Lower lobe of right lung (tissue), 2 donors: Measurements from ENCODE around the gene TMEM39B. TPM values are rescaled to one million over a fixed set of nuclear protein-coding genes. Genes with fewer than 3 reads are reported as not detected.
"Not testable (repeated sequence)": the region's sequence is repeated elsewhere in the genome, so short reads cannot be mapped to it uniquely, and the experiment has no call there.

Experiments
- ATAC-seq, 2 donors: fragments of 200-7000 bp; cut with Tn5 transposase; one replicate each; pipeline ENCODE4 v1.9.1; 2020 to 2022; ENCODE audit warnings: mild to moderate bottlenecking in 2 of 2, moderate library complexity in 2 of 2
- DNase-seq: peaks from one replicate; pipeline ENCODE4 v3.0.0-alpha.2; 2020
- H3K27ac ChIP-seq: fragments of 200-600 bp; one replicate; pipeline ENCODE4 v1.8.0; 2022
- H3K27me3 ChIP-seq: fragments of 200-600 bp; one replicate; pipeline ENCODE4 v1.8.0; 2022; ENCODE audit warnings: low read depth
- H3K36me3 ChIP-seq: fragments of 200-600 bp; one replicate; pipeline ENCODE4 v1.8.0; 2022; ENCODE audit warnings: mild to moderate bottlenecking
- H3K4me1 ChIP-seq: fragments of 200-600 bp; one replicate; pipeline ENCODE4 v1.8.0; 2022
- H3K4me3 ChIP-seq: fragments of 200-600 bp; one replicate; pipeline ENCODE4 v1.8.0; 2022; ENCODE audit warnings: mild to moderate bottlenecking
- H3K9me3 ChIP-seq: fragments of 200-600 bp; one replicate; pipeline ENCODE4 v1.8.0; 2022
- intact Hi-C: fragments of 100-400 bp; cut with DNase I; formaldehyde crosslinking; loops from one replicate; pipeline ENCODE4 v1.11.0; 2022
- total RNA-seq: library from RNA; stranded (reverse); fragmentation: NEBNext Ultra II Directional; extraction: Animal tissue kit (Norgen Biotek cat#: 25700); gene quantifications from one replicate; pipeline ENCODE4 v1.2.1, GENCODE V29; 2021
- TF ChIP-seq, protein P1 (sequence below): fragments of 200-600 bp; IDR thresholded peaks from one replicate; pipeline ENCODE4 v1.8.0; 2022; ENCODE audit warnings: antibody characterized with exemption, mild to moderate bottlenecking
- donor health status: DM: no; HTN: yes; CAD: no; lungs with severe emphysema.

Gene TMEM39B
- total RNA-seq, 1 donor from 2014 or later = 15.3 TPM

DNA sequence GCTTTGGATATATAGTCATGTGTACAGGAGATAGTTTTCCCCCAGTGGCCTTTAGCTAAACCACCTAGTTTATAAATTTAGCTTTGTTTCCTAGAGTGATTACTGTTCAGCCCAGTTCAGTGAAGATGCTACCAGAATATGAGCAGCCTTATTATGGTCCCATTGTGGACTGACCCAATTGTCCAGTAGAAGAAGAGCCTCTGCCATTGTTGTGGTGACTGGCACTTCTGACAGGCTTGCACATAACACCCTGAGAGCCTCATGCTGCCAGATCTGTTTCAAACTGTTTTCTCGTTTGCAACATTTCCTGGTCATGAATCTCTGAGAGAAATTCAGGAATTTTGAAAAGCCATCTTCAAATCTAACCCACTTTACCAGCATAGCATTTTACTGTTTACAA, 55.7 kb downstream of the TMEM39B start:
- TF ChIP-seq, protein P1, sequence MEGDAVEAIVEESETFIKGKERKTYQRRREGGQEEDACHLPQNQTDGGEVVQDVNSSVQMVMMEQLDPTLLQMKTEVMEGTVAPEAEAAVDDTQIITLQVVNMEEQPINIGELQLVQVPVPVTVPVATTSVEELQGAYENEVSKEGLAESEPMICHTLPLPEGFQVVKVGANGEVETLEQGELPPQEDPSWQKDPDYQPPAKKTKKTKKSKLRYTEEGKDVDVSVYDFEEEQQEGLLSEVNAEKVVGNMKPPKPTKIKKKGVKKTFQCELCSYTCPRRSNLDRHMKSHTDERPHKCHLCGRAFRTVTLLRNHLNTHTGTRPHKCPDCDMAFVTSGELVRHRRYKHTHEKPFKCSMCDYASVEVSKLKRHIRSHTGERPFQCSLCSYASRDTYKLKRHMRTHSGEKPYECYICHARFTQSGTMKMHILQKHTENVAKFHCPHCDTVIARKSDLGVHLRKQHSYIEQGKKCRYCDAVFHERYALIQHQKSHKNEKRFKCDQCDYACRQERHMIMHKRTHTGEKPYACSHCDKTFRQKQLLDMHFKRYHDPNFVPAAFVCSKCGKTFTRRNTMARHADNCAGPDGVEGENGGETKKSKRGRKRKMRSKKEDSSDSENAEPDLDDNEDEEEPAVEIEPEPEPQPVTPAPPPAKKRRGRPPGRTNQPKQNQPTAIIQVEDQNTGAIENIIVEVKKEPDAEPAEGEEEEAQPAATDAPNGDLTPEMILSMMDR = no peak
- H3K36me3 ChIP-seq = no peaks in the 10 kb centered on the region
- H3K27ac ChIP-seq = no peak overlapping the region
- H3K4me3 ChIP-seq = no peak overlapping the region
- H3K9me3 ChIP-seq = no peaks in the 10 kb centered on the region
- DNase-seq (no peak), ATAC-seq (no peak)
- intact Hi-C loops = no loop called here
- peaks cover 36% of the 10 kb centered on the region for H3K4me1 ChIP-seq
- H3K27me3 ChIP-seq = no peaks in the 10 kb centered on the region

DNA sequence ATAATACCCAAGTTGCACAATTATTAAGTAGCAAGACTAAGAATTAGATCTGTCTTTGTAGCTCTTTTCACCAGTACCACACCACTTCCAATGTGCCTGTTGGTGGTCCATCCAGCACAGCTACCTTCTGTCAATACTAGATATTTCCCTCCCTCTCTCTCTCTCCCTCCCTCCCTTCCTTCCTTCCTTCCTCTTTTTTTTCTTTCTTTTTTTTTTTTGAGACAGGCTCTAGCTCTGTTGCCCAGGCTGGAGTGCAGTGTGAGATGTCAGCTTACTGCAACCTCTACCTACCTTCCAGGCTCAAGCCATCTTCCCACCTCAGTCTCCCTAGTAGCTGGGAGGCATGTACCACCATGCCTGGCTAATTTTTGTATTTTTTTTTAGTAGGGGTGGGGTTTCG, 56.2 kb downstream of the TMEM39B start:
- Histone ChIP-seq H3K4me3 (no peak overlapping the region), H3K4me1 (peaks cover 40% of the 10 kb centered on the region), H3K9me3 (no peaks in the 10 kb centered on the region), H3K36me3 (no peaks in the 10 kb centered on the region), H3K27ac (no peak overlapping the region), H3K27me3 (no peaks in the 10 kb centered on the region)
- ATAC-seq (no peak), DNase-seq (no peak)
- TF ChIP-seq, protein P1 = no peak
- intact Hi-C loops = no loop called here

DNA sequence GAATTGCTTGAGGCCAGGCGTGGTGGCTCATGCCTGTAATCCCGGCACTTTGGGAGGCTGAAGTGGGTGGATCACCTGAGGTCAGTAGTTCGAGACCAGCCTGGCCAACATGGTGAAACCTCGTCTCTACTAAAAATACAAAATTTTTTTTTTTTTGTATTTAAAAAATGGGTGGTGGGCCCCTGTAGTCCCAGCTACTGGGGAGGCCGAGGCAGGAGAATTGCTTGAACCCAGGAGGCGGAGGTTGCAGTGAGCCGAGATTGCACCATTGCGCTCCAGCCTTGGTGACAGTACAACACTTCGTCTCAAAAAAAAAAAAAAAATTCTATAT, 61.2 kb downstream of the TMEM39B start:
- intact Hi-C loops, H3K4me3 ChIP-seq, DNase-seq, H3K27me3 ChIP-seq, ATAC-seq, H3K9me3 ChIP-seq, H3K36me3 ChIP-seq, H3K27ac ChIP-seq: not testable (repeated sequence)
- peaks cover 25% of the 10 kb centered on the region for H3K4me1 ChIP-seq

DNA sequence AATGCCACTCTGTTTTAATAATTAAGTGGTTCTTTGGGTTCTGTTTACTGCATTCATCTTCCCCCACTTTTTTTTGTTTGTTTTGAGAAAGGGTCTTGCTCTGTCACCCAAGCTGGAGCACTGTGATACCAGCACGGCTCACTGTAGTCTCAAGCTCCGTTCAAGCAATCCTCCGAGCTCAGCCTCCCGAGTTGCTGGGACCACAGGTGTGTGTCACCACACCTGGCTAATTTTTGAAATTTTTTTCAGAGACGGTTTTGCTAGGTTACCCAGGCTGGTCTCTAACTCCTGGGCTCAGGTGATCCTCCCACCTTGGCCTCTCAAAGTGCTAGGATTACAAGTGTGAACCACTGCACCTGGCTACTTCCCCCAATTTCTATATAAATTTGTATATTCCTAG, 64.4 kb downstream of the TMEM39B start:
- H3K36me3 ChIP-seq = no peaks in the 10 kb centered on the region
- ATAC-seq (no peak), DNase-seq (no peak)
- H3K9me3 ChIP-seq = no peaks in the 10 kb centered on the region
- H3K4me1 ChIP-seq = peaks cover 21% of the 10 kb centered on the region
- no peak overlapping the region for H3K27ac ChIP-seq
- no peak overlapping the region for H3K4me3 ChIP-seq
- intact Hi-C loops = no loop called here
- H3K27me3 ChIP-seq = no peaks in the 10 kb centered on the region
- TF ChIP-seq, protein P1 = no peak

DNA sequence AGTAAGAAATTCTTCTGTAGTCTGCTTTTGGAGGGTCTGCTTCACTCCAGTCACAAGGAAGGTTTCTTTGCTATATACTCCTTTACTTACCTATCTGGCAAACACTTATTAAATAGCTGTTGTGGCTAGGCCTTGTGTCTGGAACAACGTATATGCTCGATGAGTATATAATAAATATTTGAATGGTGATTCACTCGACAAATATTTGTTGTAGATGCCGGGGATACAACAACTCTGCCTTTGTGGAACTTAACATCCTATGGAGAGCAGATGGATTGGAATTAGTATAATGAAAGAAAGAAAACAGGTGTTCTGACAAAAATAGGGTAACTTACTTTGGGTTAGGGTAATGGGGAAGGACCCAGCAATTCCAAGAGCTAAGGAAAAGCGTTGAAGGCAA, 66.2 kb downstream of the TMEM39B start:
- intact Hi-C loops = no loop called here
- Histone ChIP-seq H3K4me3 (no peak overlapping the region), H3K36me3 (no peaks in the 10 kb centered on the region), H3K27me3 (no peaks in the 10 kb centered on the region), H3K4me1 (peaks cover 26% of the 10 kb centered on the region), H3K27ac (no peak overlapping the region), H3K9me3 (no peaks in the 10 kb centered on the region)
- ATAC-seq (no peak), DNase-seq (no peak)
- TF ChIP-seq, protein P1 = no peak

DNA sequence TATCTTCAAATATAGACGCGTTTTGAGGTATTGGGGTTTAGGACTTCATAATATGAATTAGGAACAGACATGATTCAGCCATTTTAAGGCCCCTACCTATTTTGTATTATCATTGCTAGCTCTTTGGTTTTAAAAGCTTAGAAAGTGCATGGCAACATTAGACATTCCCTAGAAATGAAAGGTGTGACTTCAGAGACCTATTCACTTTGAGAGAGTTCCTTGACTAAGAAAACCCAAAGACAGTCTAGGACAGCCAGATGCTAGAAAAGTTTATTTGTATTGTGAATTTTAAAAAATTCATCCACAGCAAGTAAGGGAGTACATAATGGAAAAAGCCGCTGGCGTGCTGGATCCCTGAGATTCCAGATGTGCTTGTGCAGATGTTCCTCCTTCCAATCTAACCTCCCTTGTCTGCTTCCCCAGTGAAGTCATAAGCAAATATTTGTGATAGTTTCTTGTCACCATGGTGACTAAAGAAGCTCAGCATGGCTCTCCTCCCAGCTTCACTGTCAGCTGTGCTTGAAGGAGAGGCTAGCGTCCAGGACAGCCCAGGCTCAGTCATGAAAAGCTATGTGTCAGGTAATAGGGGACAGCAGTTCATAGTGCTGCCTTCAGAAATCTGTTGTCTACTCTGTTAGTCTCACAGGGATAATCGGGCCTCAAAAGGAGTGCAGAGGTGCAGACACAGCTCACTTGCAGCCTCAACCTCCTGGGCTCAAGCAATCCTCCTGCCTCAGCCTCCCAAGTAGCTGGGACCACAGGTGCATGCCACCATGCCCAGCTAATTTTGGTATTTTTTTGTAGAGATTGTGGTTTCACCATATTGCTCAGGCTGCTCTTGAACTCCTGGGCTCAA, 69.9 kb downstream of the TMEM39B start:
- Histone ChIP-seq H3K9me3 (no peaks in the 10 kb centered on the region), H3K27ac (peak overlapping the region; percentile 36), H3K27me3 (no peaks in the 10 kb centered on the region), H3K4me3 (no peak overlapping the region), H3K4me1 (peaks cover 19% of the 10 kb centered on the region), H3K36me3 (no peaks in the 10 kb centered on the region)
- TF ChIP-seq, protein P1 = no peak
- ATAC-seq = peak; percentile 88 to 89
- DNase-seq = no peak
- intact Hi-C loops = no loop called here

DNA sequence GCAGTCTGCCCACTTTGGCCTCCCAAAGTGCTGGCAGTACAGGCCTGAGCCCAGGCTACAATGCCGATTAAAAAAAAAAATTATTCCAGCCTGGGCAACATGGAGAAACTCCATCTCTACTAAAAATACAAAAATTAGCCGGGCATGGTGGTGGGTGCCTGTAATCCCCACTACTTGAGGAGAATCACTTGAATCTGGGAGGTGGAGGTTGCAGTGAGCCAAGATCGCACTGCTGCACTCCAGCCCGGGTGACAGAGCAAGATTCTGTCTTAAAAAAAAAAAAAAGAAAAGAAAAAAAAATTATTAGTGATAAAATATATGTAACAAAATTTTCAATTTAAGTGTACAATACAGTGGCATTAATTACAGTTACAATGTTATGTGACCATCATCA, 70.6 kb downstream of the TMEM39B start:
- H3K36me3 ChIP-seq, DNase-seq: not testable (repeated sequence)
- H3K27ac ChIP-seq = peak overlapping the region; percentile 28

More for the DNA sequence above, 70.6 kb downstream of the TMEM39B start:
- ATAC-seq, H3K27me3 ChIP-seq, H3K9me3 ChIP-seq, H3K4me3 ChIP-seq, intact Hi-C loops: not testable (repeated sequence)
- H3K4me1 ChIP-seq = peaks cover 19% of the 10 kb centered on the region
